ENCODE data around the gene PRSS38. TPM values are rescaled to one million over a fixed set of nuclear protein-coding genes. Genes with fewer than 3 reads are reported as not detected.
A peak's percentile ranks its signal among the peaks of the same experiment; 100 is the strongest.

The PRSS38 gene
- total and polyA plus RNA-seq, 7 experiments from 2014 or later, result not detected

- POLR2A ChIA-PET, result interaction anchor here (0.5 to 0.6 kb wide), 2 partner anchors 25 to 1654 kb away, joined by 3 to 5 read pairs; no protein-coding TSS in a partner anchor
- peaks cover 9 to 45% (median 27%) of the 10 kb centered on the region in 7 donors for H3K4me1 Mint-ChIP-seq
Measured at GRCh38 chr1:227889047-227889862, 73.8 kb downstream of the PRSS38 start.

GRCh38 chr1:227889863-227890405 lies 74.5 kb downstream of the PRSS38 start:
- Histone ChIP-seq H3K27me3 (ENCODE audit: control insufficient read depth in 2 of 2, insufficient read depth in 2 of 2, low read length in 2 of 2) (no peaks in the 10 kb centered on the region), H3K27ac (ENCODE audit: low read depth, low read length) (no peak overlapping the region), H3K4me1 (ENCODE audit: control insufficient read depth in 2 of 2, insufficient read depth in 2 of 2, low read length in 2 of 2) (peaks cover 19 to 32% of the 10 kb centered on the region in 2 donors), H3K4me3 (ENCODE audit: low read length) (no peak overlapping the region), H3K9me3 (ENCODE audit: control insufficient read depth in 2 of 3, low read length in 3 of 3) (no peaks in the 10 kb centered on the region), H3K36me3 (ENCODE audit: control insufficient read depth in 2 of 3, insufficient read depth in 3 of 3, low read length in 3 of 3) (no peaks in the 10 kb centered on the region)
- Mint-ChIP-seq H3K27me3 (peaks cover 0 to 2% (median 0%) of the 10 kb centered on the region in 5 donors), H3K4me1 (peaks cover 7 to 41% (median 22%) of the 10 kb centered on the region in 7 donors), H3K9me3 (peaks cover 0 to 2% (median 0%) of the 10 kb centered on the region in 11 donors), H3K4me3 (no peak overlapping the region), H3K27ac (peak overlapping the region in 7 of 9 donors; percentile 41 to 82 (median 71)), H3K36me3 (no peaks in the 10 kb centered on the region)
- DNase-seq (peak in 1 of 9 donors; percentile 17), ATAC-seq (no peak)
- intact Hi-C loops (cut with micrococcal nuclease), result loop anchor here (5.0 to 10.0 kb wide), 4 partner anchors 57 to 128 kb away; partner anchors contain the start of gene WNT9A (in 1 of the 2)
- ChIA-PET CTCF (no interaction called here), POLR2A (no interaction called here)

More at GRCh38 chr1:227889047-227889862, 73.8 kb downstream of the PRSS38 start:
- peaks cover 0 to 2% (median 0%) of the 10 kb centered on the region in 11 donors for H3K9me3 Mint-ChIP-seq
- Histone ChIP-seq H3K9me3 (ENCODE audit: control insufficient read depth in 2 of 3, low read length in 3 of 3) (no peaks in the 10 kb centered on the region), H3K27ac (ENCODE audit: low read depth, low read length) (peak overlapping the region; percentile 75), H3K4me3 (ENCODE audit: low read length) (no peak overlapping the region), H3K4me1 (ENCODE audit: control insufficient read depth in 2 of 2, insufficient read depth in 2 of 2, low read length in 2 of 2) (peaks cover 25 to 37% of the 10 kb centered on the region in 2 donors), H3K36me3 (ENCODE audit: control insufficient read depth in 2 of 3, insufficient read depth in 3 of 3, low read length in 3 of 3) (no peaks in the 10 kb centered on the region), H3K27me3 (ENCODE audit: control insufficient read depth in 2 of 2, insufficient read depth in 2 of 2, low read length in 2 of 2) (no peaks in the 10 kb centered on the region)
- intact Hi-C loops (cut with micrococcal nuclease), result loop anchor here (5.0 to 10.0 kb wide), 4 partner anchors 58 to 127 kb away; partner anchors contain the start of gene WNT9A (in 1 of the 2)
- H3K4me3 Mint-ChIP-seq, result peak overlapping the region in 1 of 10 donors; percentile 19
- H3K27ac Mint-ChIP-seq, result peak overlapping the region in 7 of 9 donors; percentile 69 to 89 (median 80)
- DNase-seq (peak in 1 of 9 donors; percentile 15), ATAC-seq (no peak)
- peaks cover 0 to 2% (median 0%) of the 10 kb centered on the region in 5 donors for H3K27me3 Mint-ChIP-seq
- CTCF ChIA-PET, result interaction anchor here (0.8 kb wide), 1 partner anchor 40 kb away, joined by 3 read pairs; no protein-coding TSS in a partner anchor
- no peaks in the 10 kb centered on the region for H3K36me3 Mint-ChIP-seq

- no peak overlapping the region for H3K4me3 ChIP-seq (ENCODE audit: low read length)
- CTCF ChIA-PET, result no interaction called here
- no peaks in the 10 kb centered on the region for H3K36me3 Mint-ChIP-seq
- H3K27ac Mint-ChIP-seq, result peak overlapping the region in 6 of 9 donors; percentile 45 to 82 (median 74)
- POLR2A ChIA-PET, result no interaction called here
- peaks cover 0 to 2% (median 0%) of the 10 kb centered on the region in 5 donors for H3K27me3 Mint-ChIP-seq
- H3K4me1 ChIP-seq (ENCODE audit: control insufficient read depth in 2 of 2, insufficient read depth in 2 of 2, low read length in 2 of 2), result peaks cover 13 to 27% of the 10 kb centered on the region in 2 donors
- no peaks in the 10 kb centered on the region for H3K36me3 ChIP-seq (ENCODE audit: control insufficient read depth in 2 of 3, insufficient read depth in 3 of 3, low read length in 3 of 3)
- H3K4me3 Mint-ChIP-seq, result no peak overlapping the region
- intact Hi-C loops (cut with micrococcal nuclease), result no loop called here
- H3K9me3 ChIP-seq (ENCODE audit: control insufficient read depth in 2 of 3, low read length in 3 of 3), result no peaks in the 10 kb centered on the region
- peaks cover 0 to 3% (median 0%) of the 10 kb centered on the region in 11 donors for H3K9me3 Mint-ChIP-seq
- H3K27ac ChIP-seq (ENCODE audit: low read depth, low read length), result no peak overlapping the region
- ATAC-seq (no peak), DNase-seq (peak in 2 of 9 donors; percentile 1 to 14)
- peaks cover 4 to 35% (median 17%) of the 10 kb centered on the region in 7 donors for H3K4me1 Mint-ChIP-seq
- H3K27me3 ChIP-seq (ENCODE audit: control insufficient read depth in 2 of 2, insufficient read depth in 2 of 2, low read length in 2 of 2), result no peaks in the 10 kb centered on the region
Measured at GRCh38 chr1:227890451-227891222, 75.2 kb downstream of the PRSS38 start.

GRCh38 chr1:227891223-227891954 lies 75.9 kb downstream of the PRSS38 start:
- Mint-ChIP-seq H3K36me3 (no peaks in the 10 kb centered on the region), H3K27ac (peak overlapping the region in 3 of 9 donors; percentile 5 to 69 (median 24)), H3K9me3 (peaks cover 0 to 3% (median 0%) of the 10 kb centered on the region in 11 donors), H3K4me1 (peaks cover 2 to 29% (median 15%) of the 10 kb centered on the region in 7 donors), H3K27me3 (peaks cover 0 to 2% (median 0%) of the 10 kb centered on the region in 5 donors), H3K4me3 (no peak overlapping the region)
- H3K4me1 ChIP-seq (ENCODE audit: control insufficient read depth in 2 of 2, insufficient read depth in 2 of 2, low read length in 2 of 2), result peaks cover 5 to 19% of the 10 kb centered on the region in 2 donors
- no peaks in the 10 kb centered on the region for H3K36me3 ChIP-seq (ENCODE audit: control insufficient read depth in 2 of 3, insufficient read depth in 3 of 3, low read length in 3 of 3)
- ATAC-seq, result no peak
- DNase-seq, result peak in 2 of 9 donors; percentile 4 to 16
- H3K4me3 ChIP-seq (ENCODE audit: low read length), result no peak overlapping the region
- POLR2A ChIA-PET, result no interaction called here
- CTCF ChIA-PET, result no interaction called here
- no peak overlapping the region for H3K27ac ChIP-seq (ENCODE audit: low read depth, low read length)
- H3K9me3 ChIP-seq (ENCODE audit: control insufficient read depth in 2 of 3, low read length in 3 of 3), result no peaks in the 10 kb centered on the region
- no peaks in the 10 kb centered on the region for H3K27me3 ChIP-seq (ENCODE audit: control insufficient read depth in 2 of 2, insufficient read depth in 2 of 2, low read length in 2 of 2)
- intact Hi-C loops (cut with micrococcal nuclease), result no loop called here

GRCh38 chr1:227891955-227892488 lies 76.5 kb downstream of the PRSS38 start:
- Histone ChIP-seq H3K4me1 (ENCODE audit: control insufficient read depth in 2 of 2, insufficient read depth in 2 of 2, low read length in 2 of 2) (peaks cover 0 to 14% of the 10 kb centered on the region in 2 donors), H3K9me3 (ENCODE audit: control insufficient read depth in 2 of 3, low read length in 3 of 3) (no peaks in the 10 kb centered on the region), H3K27me3 (ENCODE audit: control insufficient read depth in 2 of 2, insufficient read depth in 2 of 2, low read length in 2 of 2) (no peaks in the 10 kb centered on the region), H3K4me3 (ENCODE audit: low read length) (no peak overlapping the region), H3K27ac (ENCODE audit: low read depth, low read length) (no peak overlapping the region), H3K36me3 (ENCODE audit: control insufficient read depth in 2 of 3, insufficient read depth in 3 of 3, low read length in 3 of 3) (no peaks in the 10 kb centered on the region)
- POLR2A ChIA-PET, result no interaction called here
- CTCF ChIA-PET, result no interaction called here
- Mint-ChIP-seq H3K4me1 (peaks cover 2 to 23% (median 13%) of the 10 kb centered on the region in 7 donors), H3K27ac (peak overlapping the region in 4 of 9 donors; percentile 14 to 69 (median 38)), H3K9me3 (peaks cover 0 to 3% (median 0%) of the 10 kb centered on the region in 11 donors), H3K27me3 (peaks cover 0 to 2% (median 0%) of the 10 kb centered on the region in 5 donors), H3K4me3 (no peak overlapping the region), H3K36me3 (no peaks in the 10 kb centered on the region)
- ATAC-seq (no peak), DNase-seq (peak in 2 of 9 donors; percentile 2 to 6)
- intact Hi-C loops (cut with micrococcal nuclease), result no loop called here

Measured in naive thymus-derived CD4-positive, alpha-beta T cell (primary cell).